Activated B cell treated with CpG ODN at 0.5 μM for 24 hours (primary cell): ENCODE results near the gene RASGRP3. TPM values are rescaled to one million over a fixed set of nuclear protein-coding genes. Genes with fewer than 3 reads are reported as not detected.

Experiments
- ATAC-seq: fragments of 200-7000 bp; cut with Tn5 transposase; one replicate; pipeline ENCODE4 v1.10.0; 2021; ENCODE audit warnings: low read depth, mild to moderate bottlenecking, moderate library complexity
- CTCF ChIA-PET: fragments of 350-600 bp; sonication (Branson Sonifier 250); formaldehyde crosslinking; loops from one replicate; lab custom pipeline; 2021; ENCODE audit warnings: antibody characterized with exemption; lab: Charles Lee
- POLR2A ChIA-PET: fragments of 350-600 bp; sonication (Branson Sonifier 250); formaldehyde crosslinking; loops from one replicate; lab custom pipeline; 2021; ENCODE audit warnings: antibody characterized with exemption; lab: Charles Lee
- DNase-seq: peaks from one replicate; pipeline ENCODE4 v3.0.0; 2022
- H3K27ac Mint-ChIP-seq: one replicate; pipeline ENCODE4 v1.8.0; 2020; ENCODE audit warnings: mixed read lengths
- H3K27me3 Mint-ChIP-seq: one replicate; pipeline ENCODE4 v1.8.0; 2021; ENCODE audit warnings: mixed read lengths
- H3K36me3 Mint-ChIP-seq: one replicate; pipeline ENCODE4 v1.8.0; 2021; ENCODE audit warnings: low read depth, mixed read lengths
- H3K4me1 Mint-ChIP-seq: one replicate; pipeline ENCODE4 v1.8.0; 2021; ENCODE audit warnings: mixed read lengths
- H3K4me3 Mint-ChIP-seq: one replicate; pipeline ENCODE4 v1.8.0; 2020; ENCODE audit warnings: mild to moderate bottlenecking, mixed read lengths
- H3K9me3 Mint-ChIP-seq: one replicate; pipeline ENCODE4 v1.8.0; 2020; ENCODE audit warnings: mixed read lengths
- CTCF ChIP-seq: fragments of 200-600 bp; IDR thresholded peaks from one replicate; pipeline ENCODE4 v1.8.0; 2022; ENCODE audit warnings: antibody characterized with exemption, mild to moderate bottlenecking
- intact Hi-C: fragments of 100-400 bp; cut with micrococcal nuclease; formaldehyde crosslinking; loops from one replicate; pipeline ENCODE4 v1.15.1; 2024
- total RNA-seq: library from RNA; stranded (reverse); gene quantifications from 2 replicates; pipeline ENCODE4 v1.2.3, GENCODE V29; 2022

RASGRP3 gene
- total RNA-seq, 1 donor from 2014 or later: 205 TPM

GRCh38 chr2:33532966-33533365 lies 56.5 kb downstream of the RASGRP3 start:
- POLR2A ChIA-PET: interaction anchor here (5.9 kb wide), 1 partner anchor 56 kb away, joined by 92 read pairs; the partner anchor contains the start of gene RASGRP3
- Mint-ChIP-seq H3K4me1 (peaks cover 70% of the 10 kb centered on the region), H3K27ac (peak overlapping the region; percentile 98), H3K9me3 (no peaks in the 10 kb centered on the region), H3K36me3 (peaks cover 77% of the 10 kb centered on the region), H3K4me3 (no peak overlapping the region), H3K27me3 (no peaks in the 10 kb centered on the region)
- intact Hi-C loops: loop anchor here (5.0 kb wide), 1 partner anchor 49 kb away; no protein-coding TSS in a partner anchor
- no peak for TF ChIP-seq CTCF
- ATAC-seq: no peak
- CTCF ChIA-PET: interaction anchor here (5.0 kb wide), 1 partner anchor 57 kb away, joined by 19 read pairs; the partner anchor contains the start of gene RASGRP3
- no peak for DNase-seq

- Mint-ChIP-seq H3K27ac (no peak overlapping the region), H3K4me3 (no peak overlapping the region), H3K36me3 (peaks cover 82% of the 10 kb centered on the region), H3K27me3 (no peaks in the 10 kb centered on the region), H3K9me3 (no peaks in the 10 kb centered on the region), H3K4me1 (peaks cover 46% of the 10 kb centered on the region)
- ChIA-PET POLR2A (interaction anchor here (0.6 kb wide), 1 partner anchor 48 kb away, joined by 3 read pairs; no protein-coding TSS in a partner anchor), CTCF (interaction anchor here (1.0 to 5.0 kb wide), 2 partner anchors 48 to 59 kb away, joined by 4 to 19 read pairs; partner anchors contain the start of gene RASGRP3)
- intact Hi-C loops: no loop called here
- ATAC-seq: no peak
- DNase-seq: no peak
- TF ChIP-seq CTCF: no peak
These were observed 59.0 kb downstream of the RASGRP3 start for GRCh38 chr2:33535421-33535820.

GRCh38 chr2:33541243-33541642 lies 64.8 kb downstream of the RASGRP3 start:
- peaks cover 67% of the 10 kb centered on the region for H3K36me3 Mint-ChIP-seq
- H3K4me3 Mint-ChIP-seq: no peak overlapping the region
- no peaks in the 10 kb centered on the region for H3K9me3 Mint-ChIP-seq
- POLR2A ChIA-PET: interaction anchor here (2.6 kb wide), 1 partner anchor 10 kb away, joined by 10 read pairs; no protein-coding TSS in a partner anchor
- CTCF ChIA-PET: interaction anchor here (1.1 to 1.4 kb wide), 2 partner anchors 42 to 65 kb away, joined by 3 read pairs; no protein-coding TSS in a partner anchor
- H3K27ac Mint-ChIP-seq: no peak overlapping the region
- no peaks in the 10 kb centered on the region for H3K27me3 Mint-ChIP-seq
- intact Hi-C loops: no loop called here
- no peak for TF ChIP-seq CTCF
- H3K4me1 Mint-ChIP-seq: peaks cover 4% of the 10 kb centered on the region
- DNase-seq (no peak), ATAC-seq (no peak)

DNA sequence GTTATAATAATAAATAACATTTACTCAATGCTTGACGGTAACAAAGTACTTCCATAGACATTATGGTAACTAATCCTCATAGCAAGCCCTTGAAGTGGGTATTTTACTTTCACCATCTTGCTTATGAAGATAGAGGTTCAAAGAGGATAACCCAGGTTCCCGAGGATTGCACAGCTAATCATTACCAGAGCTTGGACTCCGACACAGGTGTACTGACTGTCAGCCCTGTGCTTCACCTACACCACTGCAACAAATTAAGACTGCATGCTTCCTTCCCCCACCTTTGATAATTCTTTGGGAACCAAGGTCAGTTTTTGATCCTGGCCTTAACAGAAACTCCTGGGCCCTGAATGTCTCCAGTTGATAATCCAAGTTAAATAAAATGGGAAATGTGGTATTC lies 73.8 kb downstream of the RASGRP3 start:
- Mint-ChIP-seq H3K27me3 (no peaks in the 10 kb centered on the region), H3K9me3 (no peaks in the 10 kb centered on the region), H3K4me1 (peaks cover 21% of the 10 kb centered on the region), H3K27ac (peak overlapping the region; percentile 53), H3K36me3 (peaks cover 82% of the 10 kb centered on the region), H3K4me3 (no peak overlapping the region)
- intact Hi-C loops: no loop called here
- ChIA-PET POLR2A (interaction anchor here (1.3 kb wide), 1 partner anchor 73 kb away, joined by 3 read pairs; no protein-coding TSS in a partner anchor), CTCF (no interaction called here)
- TF ChIP-seq CTCF: no peak
- ATAC-seq (no peak), DNase-seq (no peak)

GRCh38 chr2:33552758-33553461 lies 76.5 kb downstream of the RASGRP3 start:
- TF ChIP-seq CTCF: no peak
- H3K27ac Mint-ChIP-seq: peak overlapping the region; percentile 26

More at GRCh38 chr2:33552758-33553461, 76.5 kb downstream of the RASGRP3 start:
- ATAC-seq (no peak), DNase-seq (no peak)
- H3K36me3 Mint-ChIP-seq: peaks cover 81% of the 10 kb centered on the region
- no peak overlapping the region for H3K4me3 Mint-ChIP-seq
- H3K9me3 Mint-ChIP-seq: no peaks in the 10 kb centered on the region
- peaks cover 23% of the 10 kb centered on the region for H3K4me1 Mint-ChIP-seq
- CTCF ChIA-PET: no interaction called here
- intact Hi-C loops: no loop called here
- H3K27me3 Mint-ChIP-seq: no peaks in the 10 kb centered on the region
- POLR2A ChIA-PET: interaction anchor here (0.6 to 3.9 kb wide), 4 partner anchors 9 to 77 kb away, joined by 3 to 20 read pairs (median 4); partner anchors contain the start of gene RASGRP3
